Stomach (tissue), 4 donors: ENCODE results near the gene RFX6.

Experiments
- POLR2A ChIP-seq, 4 donors: fragments of 450-650 bp; IDR thresholded peaks; one replicate each; pipeline ENCODE4 v1.6.1; 2016; ENCODE audit warnings: antibody characterized with exemption in 4 of 4, control low read depth in 2 of 4, mild to moderate bottlenecking in 1 of 4, moderate library complexity in 1 of 4
- POLR2AphosphoS5 ChIP-seq, 3 donors: sonication (generic); formaldehyde crosslinking; IDR thresholded peaks; one replicate each; pipeline ENCODE4 v1.6.1; 2016; ENCODE audit warnings: antibody characterized with exemption in 3 of 3
- TF ChIP-seq, protein P1 (sequence below), 7 experiments: fragments of 450-650 bp in 4 of 7; fragments of 200-600 bp in 3 of 7; sonication (generic) in 3 of 7; IDR thresholded peaks; one replicate each; pipeline ENCODE4 v1.5.1; 2016 to 2019; ENCODE audit warnings: antibody characterized with exemption in 7 of 7, control low read depth in 2 of 7, mild to moderate bottlenecking in 1 of 7

- TF ChIP-seq POLR2AphosphoS5 (IDR thresholded peaks at IDR 0.05): no peak
- TF ChIP-seq, protein P1, sequence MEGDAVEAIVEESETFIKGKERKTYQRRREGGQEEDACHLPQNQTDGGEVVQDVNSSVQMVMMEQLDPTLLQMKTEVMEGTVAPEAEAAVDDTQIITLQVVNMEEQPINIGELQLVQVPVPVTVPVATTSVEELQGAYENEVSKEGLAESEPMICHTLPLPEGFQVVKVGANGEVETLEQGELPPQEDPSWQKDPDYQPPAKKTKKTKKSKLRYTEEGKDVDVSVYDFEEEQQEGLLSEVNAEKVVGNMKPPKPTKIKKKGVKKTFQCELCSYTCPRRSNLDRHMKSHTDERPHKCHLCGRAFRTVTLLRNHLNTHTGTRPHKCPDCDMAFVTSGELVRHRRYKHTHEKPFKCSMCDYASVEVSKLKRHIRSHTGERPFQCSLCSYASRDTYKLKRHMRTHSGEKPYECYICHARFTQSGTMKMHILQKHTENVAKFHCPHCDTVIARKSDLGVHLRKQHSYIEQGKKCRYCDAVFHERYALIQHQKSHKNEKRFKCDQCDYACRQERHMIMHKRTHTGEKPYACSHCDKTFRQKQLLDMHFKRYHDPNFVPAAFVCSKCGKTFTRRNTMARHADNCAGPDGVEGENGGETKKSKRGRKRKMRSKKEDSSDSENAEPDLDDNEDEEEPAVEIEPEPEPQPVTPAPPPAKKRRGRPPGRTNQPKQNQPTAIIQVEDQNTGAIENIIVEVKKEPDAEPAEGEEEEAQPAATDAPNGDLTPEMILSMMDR (IDR thresholded peaks at IDR 0.05): no peak
- no peak for TF ChIP-seq POLR2A (IDR thresholded peaks at IDR 0.05)
Observed at GRCh38 chr6:116955773-116956172, 78.7 kb downstream of the RFX6 start.
